ENCODE results near the gene ECSIT.

- TF ChIP-seq CTCF (conservative IDR thresholded peaks at IDR 0.05) (no peak), ZFX (IDR thresholded peaks at IDR 0.05) (no peak)
Observed at GRCh38 chr19:11478167-11479089, 50.5 kb downstream of the ECSIT start.

All from C4-2B (cell line).